Tibial artery (tissue), 4 donors: Measurements from ENCODE around the gene NDUFB3.
"Not testable (repeated sequence)": the region's sequence is repeated elsewhere in the genome, so short reads cannot be mapped to it uniquely, and the experiment has no call there.

Experiments used
- DNase-seq, 2 donors: peaks; one replicate each; pipeline ENCODE4 v3.0.0-alpha.2; 2019
- H3K27ac ChIP-seq, 2 donors: fragments of 200-600 bp; sonication (generic) in 1 of 2; 1 replicate in 1 of 2; 2 replicates in 1 of 2; pipeline ENCODE4 v1.5.1; 2018 to 2019; ENCODE audit warnings: mild to moderate bottlenecking in 1 of 2
- H3K27me3 ChIP-seq, 2 donors: fragments of 200-600 bp; sonication (generic) in 1 of 2; one replicate each; pipeline versions ENCODE4 v1.5.1 to v1.6.0; 2016 to 2019
- H3K36me3 ChIP-seq, 3 donors: fragments of 200-600 bp; sonication (generic) in 2 of 3; one replicate each; pipeline ENCODE4 v1.5.1; 2016 to 2019; ENCODE audit warnings: mild to moderate bottlenecking in 2 of 3
- H3K4me1 ChIP-seq, 4 donors: fragments of 200-600 bp; sonication (generic) in 2 of 4; 1 replicate in 3 of 4; 2 replicates in 1 of 4; pipeline ENCODE4 v1.5.1; 2016 to 2019
- H3K4me3 ChIP-seq, 2 donors: fragments of 200-600 bp; sonication (generic) in 1 of 2; 1 replicate in 1 of 2; 2 replicates in 1 of 2; pipeline ENCODE4 v1.5.1; 2018 to 2019; ENCODE audit warnings: mild to moderate bottlenecking in 2 of 2
- H3K9me3 ChIP-seq, 3 donors: fragments of 200-600 bp; sonication (generic) in 1 of 3; one replicate each; pipeline ENCODE4 v1.5.1; 2016 to 2019
- CTCF ChIP-seq, 2 experiments: fragments of 200-600 bp in 1 of 2; fragments of 450-650 bp in 1 of 2; IDR thresholded peaks; one replicate each; pipeline ENCODE4 v1.5.1; 2017 to 2019; ENCODE audit warnings: antibody characterized with exemption in 2 of 2, mild to moderate bottlenecking in 1 of 2, moderate library complexity in 1 of 2
- intact Hi-C: fragments of 100-400 bp; cut with DNase I; formaldehyde crosslinking; loops from one replicate; pipeline ENCODE4 v1.15.0; 2023; ENCODE audit warnings: low total_unique reads

Gene NDUFB3

GRCh38 chr2:201114846-201115245 lies 43.0 kb downstream of the NDUFB3 start:
- H3K27ac ChIP-seq = no peak overlapping the region
- no peaks in the 10 kb centered on the region for H3K36me3 ChIP-seq
- H3K4me1 ChIP-seq = peaks cover 0 to 23% (median 6%) of the 10 kb centered on the region in 4 donors
- peak overlapping the region in 1 of 2 donors; percentile 98 for H3K4me3 ChIP-seq
- intact Hi-C loops = loop anchor here (5.0 kb wide), 1 partner anchor 153 kb away; the partner anchor contains the start of gene ORC2
- no peaks in the 10 kb centered on the region for H3K27me3 ChIP-seq
- no peak for TF ChIP-seq CTCF (IDR thresholded peaks at IDR 0.05)
- no peak for DNase-seq
- H3K9me3 ChIP-seq = no peaks in the 10 kb centered on the region

GRCh38 chr2:201116115-201116958 lies 44.5 kb downstream of the NDUFB3 start, which contains the start of gene CFLAR:
TSS of gene CFLAR (plus strand) at chr2:201116164. CDS start at chr2:201129866, 13,702 bp downstream.
- Histone ChIP-seq H3K36me3 (no peaks in the 10 kb centered on the region), H3K4me1 (peaks cover 0 to 36% (median 6%) of the 10 kb centered on the region in 4 donors), H3K27ac (peak within 1 kb of the TSS; percentile 100), H3K27me3 (no peaks in the 10 kb centered on the region), H3K9me3 (no peaks in the 10 kb centered on the region), H3K4me3 (peak within 1 kb of the TSS; percentile 95 to 98)
- peak; percentile 83 to 85 for DNase-seq
- intact Hi-C loops = loop anchor here (1.0 to 5.0 kb wide), 2 partner anchors 44 to 154 kb away; partner anchors contain the start of genes NDUFB3 and ORC2
- no peak for TF ChIP-seq CTCF (IDR thresholded peaks at IDR 0.05)

- TF ChIP-seq CTCF (IDR thresholded peaks at IDR 0.05) = peak; percentile 15 to 43
- H3K9me3 ChIP-seq = no peaks in the 10 kb centered on the region
- H3K27ac ChIP-seq = peak overlapping the region; percentile 100
- peaks cover 0 to 44% (median 6%) of the 10 kb centered on the region in 4 donors for H3K4me1 ChIP-seq
- intact Hi-C loops = loop anchor here (1.0 to 5.0 kb wide), 2 partner anchors 45 to 155 kb away; partner anchors contain the start of genes NDUFB3 and ORC2
- peak overlapping the region; percentile 95 to 98 for H3K4me3 ChIP-seq
- H3K36me3 ChIP-seq = peaks cover 0 to 1% (median 0%) of the 10 kb centered on the region in 3 donors
- DNase-seq = peak; percentile 87 to 90
- no peaks in the 10 kb centered on the region for H3K27me3 ChIP-seq
These were observed 45.3 kb downstream of the NDUFB3 start for GRCh38 chr2:201116959-201117734.

GRCh38 chr2:201117735-201118094 lies 45.9 kb downstream of the NDUFB3 start:
- H3K36me3 ChIP-seq, H3K27me3 ChIP-seq, H3K9me3 ChIP-seq, DNase-seq: not testable (repeated sequence)
- intact Hi-C loops = loop anchor here (5.0 kb wide), 1 partner anchor 155 kb away; the partner anchor contains the start of gene ORC2
- Histone ChIP-seq H3K4me1 (peaks cover 0 to 49% (median 9%) of the 10 kb centered on the region in 4 donors), H3K4me3 (peak overlapping the region; percentile 95 to 98), H3K27ac (peak overlapping the region; percentile 100)

- intact Hi-C loops = loop anchor here (5.0 kb wide), 1 partner anchor 156 kb away; the partner anchor contains the start of gene ORC2
- Histone ChIP-seq H3K9me3 (no peaks in the 10 kb centered on the region), H3K27me3 (no peaks in the 10 kb centered on the region), H3K4me3 (peak overlapping the region; percentile 95 to 98), H3K4me1 (peaks cover 0 to 56% (median 12%) of the 10 kb centered on the region in 4 donors), H3K36me3 (peaks cover 0 to 5% (median 0%) of the 10 kb centered on the region in 3 donors), H3K27ac (peak overlapping the region; percentile 100)
- DNase-seq = peak; percentile 91
- peak; percentile 43 to 53 for TF ChIP-seq CTCF (IDR thresholded peaks at IDR 0.05)
These were observed 46.5 kb downstream of the NDUFB3 start for GRCh38 chr2:201118121-201118960.
